B cell (primary cell): ENCODE data around the gene SLC24A3. TPM values are rescaled to one million over a fixed set of nuclear protein-coding genes. Genes with fewer than 3 reads are reported as not detected.

Source experiments
- ATAC-seq: fragments of 200-7000 bp; cut with Tn5 transposase; one replicate; pipeline ENCODE4 v1.10.0; 2021; ENCODE audit warnings: low read depth, mild to moderate bottlenecking, moderate number of reproducible peaks, moderate library complexity
- CTCF ChIA-PET: fragments of 350-600 bp; sonication (Branson Sonifier 250); formaldehyde crosslinking; loops from one replicate; lab custom pipeline; 2021; ENCODE audit warnings: antibody characterized with exemption, inconsistent platforms; lab: Charles Lee
- POLR2A ChIA-PET: fragments of 350-600 bp; sonication (Branson Sonifier 250); formaldehyde crosslinking; loops from one replicate; lab custom pipeline; 2021; ENCODE audit warnings: antibody characterized with exemption; lab: Charles Lee
- DNase-seq: peaks from one replicate; pipeline ENCODE4 v3.0.0; 2013
- H2AFZ ChIP-seq: 2 replicates; pipeline ENCODE4 v1.6.1; 2012; ENCODE audit warnings: mild to moderate bottlenecking, low read depth, low read length; ENCODE audit not compliant: insufficient read depth, poor library complexity, severe bottlenecking
- H3K27ac ChIP-seq, 2 donors: 1 replicate in 1 of 2; 2 replicates in 1 of 2; pipeline ENCODE4 v1.5.1; 2012 to 2013; ENCODE audit warnings: low read length in 2 of 2, mild to moderate bottlenecking in 2 of 2, moderate library complexity in 1 of 2
- H3K27me3 ChIP-seq, 4 experiments: fragments of 200-600 bp in 1 of 4; sonication (generic) in 1 of 4; replicated peaks in 1 of 4; 1 replicate in 2 of 4; 2 replicates in 2 of 4; pipeline versions ENCODE4 v1.6.1 to v1.7.0; 2013 to 2016; ENCODE audit warnings: low read length in 3 of 4, mild to moderate bottlenecking in 2 of 4, mixed read lengths in 1 of 4, moderate library complexity in 1 of 4; ENCODE audit not compliant: insufficient read depth in 4 of 4, control insufficient read depth in 3 of 4; ENCODE audit errors: control extremely low read depth in 1 of 4
- H3K36me3 ChIP-seq, 2 experiments: replicated peaks in 1 of 2; 1 replicate in 1 of 2; 2 replicates in 1 of 2; pipeline versions ENCODE4 v1.6.1 to v1.7.1; 2013; ENCODE audit warnings: low read length in 1 of 2; ENCODE audit not compliant: insufficient read depth in 2 of 2, control insufficient read depth in 1 of 2; ENCODE audit errors: control extremely low read depth in 1 of 2, extremely low read depth in 1 of 2
- H3K4me1 ChIP-seq, 2 donors: fragments of 200-600 bp in 1 of 2; sonication (generic) in 1 of 2; 1 replicate in 1 of 2; 2 replicates in 1 of 2; pipeline versions ENCODE4 v1.5.1 to v1.6.1; 2013 to 2017; ENCODE audit warnings: low read length in 2 of 2; ENCODE audit not compliant: control insufficient read depth in 2 of 2, insufficient read depth in 2 of 2
- H3K4me2 ChIP-seq: replicated peaks from 2 replicates; pipeline ENCODE3; 2012; ENCODE audit warnings: mild to moderate bottlenecking, low read depth, low read length; ENCODE audit not compliant: poor library complexity, severe bottlenecking
- H3K4me3 ChIP-seq, 5 experiments: fragments of 200-600 bp in 1 of 5; sonication (generic) in 1 of 5; 1 replicate in 3 of 5; 2 replicates in 2 of 5; pipeline versions ENCODE4 v1.5.1 to v1.7.0; 2011 to 2016; ENCODE audit warnings: low read length in 4 of 5, mild to moderate bottlenecking in 4 of 5, low read depth in 2 of 5, control low read depth in 1 of 5, moderate library complexity in 1 of 5; ENCODE audit not compliant: insufficient read depth in 1 of 5; ENCODE audit errors: control extremely low read depth in 1 of 5, extremely low read depth in 1 of 5
- H3K79me2 ChIP-seq: fragments of 200-600 bp; sonication (generic); one replicate; pipeline ENCODE4 v1.6.0; 2016; ENCODE audit warnings: low read length; ENCODE audit not compliant: control insufficient read depth, insufficient read depth
- H3K9ac ChIP-seq: fragments of 200-600 bp; sonication (generic); 2 replicates; pipeline ENCODE4 v1.6.1; 2017; ENCODE audit warnings: mild to moderate bottlenecking, low read length, moderate library complexity
- H3K9me3 ChIP-seq, 3 donors: one replicate each; pipeline versions ENCODE4 v1.6.1 to v1.7.1; 2013; ENCODE audit warnings: low read length in 2 of 3; ENCODE audit not compliant: control insufficient read depth in 2 of 3, insufficient read depth in 1 of 3; ENCODE audit errors: control extremely low read depth in 1 of 3
- H4K20me1 ChIP-seq: 2 replicates; pipeline ENCODE4 v1.6.0; 2012; ENCODE audit warnings: mild to moderate bottlenecking, low read length; ENCODE audit not compliant: insufficient read depth, control insufficient read depth, poor library complexity, severe bottlenecking
- H3K27ac Mint-ChIP-seq: one replicate; pipeline ENCODE4 v1.8.0; 2021; ENCODE audit warnings: mixed read lengths
- H3K27me3 Mint-ChIP-seq: one replicate; pipeline ENCODE4 v1.8.0; 2021; ENCODE audit warnings: mixed read lengths
- H3K4me1 Mint-ChIP-seq: one replicate; pipeline ENCODE4 v1.8.0; 2021; ENCODE audit warnings: mixed read lengths
- H3K4me3 Mint-ChIP-seq: one replicate; pipeline ENCODE4 v1.8.0; 2021; ENCODE audit warnings: mixed read lengths
- H3K9me3 Mint-ChIP-seq: one replicate; pipeline ENCODE4 v1.8.0; 2022; ENCODE audit warnings: mixed read lengths; ENCODE audit not compliant: insufficient read depth
- CTCF ChIP-seq: fragments of 200-600 bp; IDR thresholded peaks from one replicate; pipeline ENCODE4 v1.8.0; 2022; ENCODE audit warnings: antibody characterized with exemption, mild to moderate bottlenecking
- EZH2 ChIP-seq: IDR thresholded peaks from 2 replicates; pipeline ENCODE4 v1.6.1; 2012; ENCODE audit warnings: borderline replicate concordance, low read depth, mild to moderate bottlenecking, moderate library complexity, low read length; ENCODE audit not compliant: insufficient read depth, poor library complexity, severe bottlenecking
- WGBS: methylation state at CpG from one replicate; pipeline ENCODE4 v1.1.5; 2013; ENCODE audit warnings: missing lambda C conversion rate; ENCODE audit not compliant: insufficient coverage; 5-methylcytosine and 5-hydroxymethylcytosine counted together
- intact Hi-C: fragments of 100-400 bp; cut with micrococcal nuclease; formaldehyde crosslinking; loops from one replicate; pipeline ENCODE4 v1.10.0; 2022
- polyA plus RNA-seq: library from polyadenylated mRNA; depleted of rRNA; stranded (reverse); fragments of >200 nt; gene quantifications from 2 replicates; pipeline ENCODE4 v1.2.3, GENCODE V29; 2012
- total RNA-seq, 2 donors: library from RNA; stranded (reverse); fragments of 120-200 nt in 1 of 2; gene quantifications; 1 replicate in 1 of 2; 2 replicates in 1 of 2; pipeline versions ENCODE4 v1.2.3 to v1.2.4, GENCODE V29; 2013 to 2022

SLC24A3 gene
- total and polyA plus RNA-seq, 2 donors (not counting 1 experiment from before 2014, with no cell fraction given) = not detected

GRCh38 chr20:19668418-19668817 lies 456.0 kb downstream of the SLC24A3 start:
- H3K79me2 ChIP-seq = no peaks in the 10 kb centered on the region
- peaks cover 0 to 5% (median 0%) of the 10 kb centered on the region in 3 donors for H3K9me3 ChIP-seq
- H3K4me1 ChIP-seq = peaks cover 12 to 20% of the 10 kb centered on the region in 2 donors
- peak overlapping the region; percentile 10 for H3K4me2 ChIP-seq
- H3K9ac ChIP-seq = no peak overlapping the region
- WGBS = 100% methylated on average over 2 of the region's 3 CpGs
- H3K9me3 Mint-ChIP-seq = no peaks in the 10 kb centered on the region
- H3K36me3 ChIP-seq = no peaks in the 10 kb centered on the region
- intact Hi-C loops = no loop called here
- no peaks in the 10 kb centered on the region for H4K20me1 ChIP-seq
- H3K4me3 Mint-ChIP-seq = no peak overlapping the region
- ChIA-PET POLR2A (no interaction called here), CTCF (no interaction called here)
- peaks cover 0 to 6% (median 2%) of the 10 kb centered on the region in 4 experiments for H3K27me3 ChIP-seq
- no peak overlapping the region for H2AFZ ChIP-seq
- H3K27me3 Mint-ChIP-seq = peaks cover 11% of the 10 kb centered on the region
- H3K4me1 Mint-ChIP-seq = peaks cover 22% of the 10 kb centered on the region
- H3K27ac ChIP-seq = no peak overlapping the region
- peak overlapping the region; percentile 54 for H3K27ac Mint-ChIP-seq
- TF ChIP-seq EZH2 (no peak), CTCF (no peak)
- H3K4me3 ChIP-seq = peak overlapping the region in 1 of 5 experiments; percentile 13
- DNase-seq (no peak), ATAC-seq (no peak)

GRCh38 chr20:19670829-19671228 lies 458.4 kb downstream of the SLC24A3 start:
- H3K4me3 Mint-ChIP-seq = no peak overlapping the region
- Histone ChIP-seq H4K20me1 (no peaks in the 10 kb centered on the region), H3K27me3 (peaks cover 0 to 17% (median 7%) of the 10 kb centered on the region in 4 experiments), H2AFZ (no peak overlapping the region), H3K4me2 (no peak overlapping the region), H3K36me3 (no peaks in the 10 kb centered on the region), H3K9me3 (peaks cover 0 to 5% (median 0%) of the 10 kb centered on the region in 3 donors), H3K27ac (no peak overlapping the region), H3K79me2 (no peaks in the 10 kb centered on the region), H3K4me1 (peaks cover 12 to 20% of the 10 kb centered on the region in 2 donors), H3K4me3 (no peak overlapping the region), H3K9ac (no peak overlapping the region)
- no peak overlapping the region for H3K27ac Mint-ChIP-seq
- intact Hi-C loops = no loop called here
- POLR2A ChIA-PET = no interaction called here
- no peaks in the 10 kb centered on the region for H3K9me3 Mint-ChIP-seq
- TF ChIP-seq EZH2 = no peak
- no peak for TF ChIP-seq CTCF
- no peak for DNase-seq
- CTCF ChIA-PET = no interaction called here
- peaks cover 21% of the 10 kb centered on the region for H3K4me1 Mint-ChIP-seq
- no peak for ATAC-seq
- WGBS = 97% methylated on average over 2 of the region's 3 CpGs
- H3K27me3 Mint-ChIP-seq = peaks cover 14% of the 10 kb centered on the region
